Thyroid gland (tissue), 4 donors: ENCODE measurements around the gene FGF2.
A peak's percentile ranks its signal among the peaks of the same experiment; 100 is the strongest.

Source experiments
- POLR2A ChIP-seq, 2 donors: fragments of 450-650 bp; IDR thresholded peaks; one replicate each; pipeline ENCODE4 v1.6.1; 2017; ENCODE audit warnings: antibody characterized with exemption in 2 of 2, mild to moderate bottlenecking in 2 of 2, moderate library complexity in 1 of 2
- TF ChIP-seq, protein P1 (sequence below), 6 experiments: fragments of 200-600 bp in 3 of 6; fragments of 450-650 bp in 3 of 6; sonication (generic) in 3 of 6; IDR thresholded peaks; one replicate each; pipeline ENCODE4 v1.5.1; 2016 to 2019; ENCODE audit warnings: antibody characterized with exemption in 6 of 6, mild to moderate bottlenecking in 2 of 6, inconsistent platforms in 1 of 6, moderate library complexity in 1 of 6

DNA sequence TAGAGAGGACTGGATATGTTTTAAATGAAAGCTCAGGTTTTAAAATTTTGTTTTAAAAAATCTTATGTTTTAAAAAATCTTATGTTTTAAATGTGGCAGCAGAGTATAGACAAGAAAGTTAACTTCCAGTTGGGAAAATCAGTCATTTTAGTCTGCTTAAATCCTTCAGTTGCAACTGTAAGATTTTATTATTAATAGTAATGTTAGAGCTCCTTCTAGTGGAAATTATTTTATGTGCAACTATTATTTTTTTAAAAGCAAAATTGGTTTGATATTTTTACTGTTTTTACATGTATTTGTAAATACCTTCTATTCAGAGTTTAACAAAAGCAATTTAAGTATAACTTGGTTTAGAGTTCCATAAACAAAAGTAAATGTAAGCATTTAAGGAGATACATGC lies 104.2 kb downstream of the FGF2 start:
- TF ChIP-seq, protein P1, sequence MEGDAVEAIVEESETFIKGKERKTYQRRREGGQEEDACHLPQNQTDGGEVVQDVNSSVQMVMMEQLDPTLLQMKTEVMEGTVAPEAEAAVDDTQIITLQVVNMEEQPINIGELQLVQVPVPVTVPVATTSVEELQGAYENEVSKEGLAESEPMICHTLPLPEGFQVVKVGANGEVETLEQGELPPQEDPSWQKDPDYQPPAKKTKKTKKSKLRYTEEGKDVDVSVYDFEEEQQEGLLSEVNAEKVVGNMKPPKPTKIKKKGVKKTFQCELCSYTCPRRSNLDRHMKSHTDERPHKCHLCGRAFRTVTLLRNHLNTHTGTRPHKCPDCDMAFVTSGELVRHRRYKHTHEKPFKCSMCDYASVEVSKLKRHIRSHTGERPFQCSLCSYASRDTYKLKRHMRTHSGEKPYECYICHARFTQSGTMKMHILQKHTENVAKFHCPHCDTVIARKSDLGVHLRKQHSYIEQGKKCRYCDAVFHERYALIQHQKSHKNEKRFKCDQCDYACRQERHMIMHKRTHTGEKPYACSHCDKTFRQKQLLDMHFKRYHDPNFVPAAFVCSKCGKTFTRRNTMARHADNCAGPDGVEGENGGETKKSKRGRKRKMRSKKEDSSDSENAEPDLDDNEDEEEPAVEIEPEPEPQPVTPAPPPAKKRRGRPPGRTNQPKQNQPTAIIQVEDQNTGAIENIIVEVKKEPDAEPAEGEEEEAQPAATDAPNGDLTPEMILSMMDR (IDR thresholded peaks at IDR 0.05): peak in 5 of 6 experiments; percentile 46 to 67 (median 59)
- no peak for TF ChIP-seq POLR2A (IDR thresholded peaks at IDR 0.05)
